HepG2 (cell line): Measurements from ENCODE around the gene VPS26A. TPM values are rescaled to one million over a fixed set of nuclear protein-coding genes. Genes with fewer than 3 reads are reported as not detected.

Experiments
- CBFB ChIP-seq: sonication (generic); formaldehyde crosslinking; IDR thresholded peaks from 2 replicates; pipeline ENCODE4 v1.4.0; 2020; ENCODE audit warnings: missing genetic modification reagents
- CC2D1A ChIP-seq: sonication (generic); formaldehyde crosslinking; IDR thresholded peaks from 2 replicates; pipeline ENCODE4 v1.8.1; 2023; ENCODE audit warnings: mild to moderate bottlenecking, missing genetic modification reagents
- CHD4 ChIP-seq: fragments of 200-600 bp; sonication (generic); IDR thresholded peaks from 2 replicates; pipeline ENCODE4 v1.7.0; 2017; ENCODE audit warnings: mild to moderate bottlenecking, low read length, borderline replicate concordance
- HDAC1 ChIP-seq: sonication (generic); formaldehyde crosslinking; IDR thresholded peaks from 2 replicates; pipeline ENCODE4 v1.5.1; 2020; ENCODE audit warnings: mild to moderate bottlenecking, missing genetic modification reagents
- HHEX ChIP-seq: IDR thresholded peaks from 2 replicates; pipeline ENCODE4 v1.6.1; 2016; ENCODE audit warnings: control low read depth
- HOXA9 ChIP-seq: sonication (generic); formaldehyde crosslinking; IDR thresholded peaks from 2 replicates; pipeline ENCODE4 v1.8.1; 2022; ENCODE audit warnings: missing genetic modification reagents, mild to moderate bottlenecking, moderate library complexity, borderline replicate concordance
- MAFG ChIP-seq: sonication (generic); formaldehyde crosslinking; IDR thresholded peaks from 2 replicates; pipeline ENCODE4 v1.5.1; 2020; ENCODE audit warnings: mild to moderate bottlenecking, missing genetic modification reagents
- MBD4 ChIP-seq: IDR thresholded peaks from 2 replicates; pipeline ENCODE4 v1.6.1; 2012; ENCODE audit warnings: low read length, inconsistent platforms, borderline replicate concordance
- MZF1 ChIP-seq: sonication (generic); formaldehyde crosslinking; IDR thresholded peaks from 2 replicates; pipeline ENCODE4 v1.8.1; 2023; ENCODE audit warnings: mild to moderate bottlenecking, missing genetic modification reagents, borderline replicate concordance
- RAD51 ChIP-seq: fragments of 450-650 bp; IDR thresholded peaks from 2 replicates; pipeline ENCODE4 v1.6.1; 2016; ENCODE audit warnings: borderline replicate concordance
- SP140L ChIP-seq: sonication (generic); formaldehyde crosslinking; IDR thresholded peaks from 2 replicates; pipeline ENCODE4 v1.4.0; 2020; ENCODE audit warnings: missing genetic modification reagents, borderline replicate concordance
- SP5 ChIP-seq: IDR thresholded peaks from 2 replicates; pipeline ENCODE4 v1.6.1; 2016; ENCODE audit warnings: low read depth, borderline replicate concordance
- STAG1 ChIP-seq: sonication (generic); formaldehyde crosslinking; IDR thresholded peaks from 2 replicates; pipeline ENCODE4 v1.4.0; 2020; ENCODE audit warnings: missing genetic modification reagents
- TCF7 ChIP-seq: sonication (generic); IDR thresholded peaks from 2 replicates; pipeline ENCODE4 v1.6.1; 2016; ENCODE audit warnings: antibody characterized with exemption, low read depth
- U2AF2 ChIP-seq: fragments of 200-400 bp; formaldehyde crosslinking; IDR thresholded peaks from 2 replicates; pipeline ENCODE4 v1.6.1; 2017; ENCODE audit warnings: low read depth, mild to moderate bottlenecking, low read length
- YEATS4 ChIP-seq: sonication (generic); formaldehyde crosslinking; IDR thresholded peaks from 2 replicates; pipeline ENCODE4 v1.4.0; 2020; ENCODE audit warnings: missing genetic modification reagents, borderline replicate concordance
- ZBTB20 ChIP-seq: sonication (generic); formaldehyde crosslinking; IDR thresholded peaks from 2 replicates; pipeline ENCODE4 v1.8.1; 2023; ENCODE audit warnings: missing genetic modification reagents, low read depth, mild to moderate bottlenecking, borderline replicate concordance
- ZEB1 ChIP-seq: IDR thresholded peaks from 2 replicates; pipeline ENCODE4 v1.6.1; 2012; ENCODE audit warnings: mild to moderate bottlenecking, low read depth, inconsistent platforms; ENCODE audit not compliant: insufficient replicate concordance
- ZNF24 ChIP-seq: fragments of 450-650 bp; IDR thresholded peaks from 2 replicates; pipeline ENCODE4 v1.6.1; 2017; ENCODE audit warnings: antibody characterized with exemption, mild to moderate bottlenecking
- ZNF331 ChIP-seq: sonication (generic); formaldehyde crosslinking; IDR thresholded peaks from 2 replicates; pipeline ENCODE4 v1.4.0; 2020; ENCODE audit warnings: missing genetic modification reagents
- ZNF33A ChIP-seq: sonication (generic); formaldehyde crosslinking; IDR thresholded peaks from 2 replicates; pipeline ENCODE4 v1.5.1; 2020; ENCODE audit warnings: missing genetic modification reagents, mild to moderate bottlenecking, moderate library complexity, borderline replicate concordance
- ZNF746 ChIP-seq: sonication (generic); formaldehyde crosslinking; IDR thresholded peaks from 2 replicates; pipeline ENCODE4 v1.8.0; 2022; ENCODE audit warnings: mild to moderate bottlenecking, missing genetic modification reagents
- ZNF790 ChIP-seq: sonication (generic); formaldehyde crosslinking; IDR thresholded peaks from 2 replicates; pipeline ENCODE4 v1.8.0; 2022; ENCODE audit warnings: missing genetic modification reagents, mild to moderate bottlenecking, borderline replicate concordance
- polyA plus RNA-seq, 8 experiments: library from polyadenylated mRNA; depleted of rRNA in 3 of 8; stranded (reverse) in 7 of 8; unstranded in 1 of 8; fragments of >200 nt; fragmentation: Illumina TruSeq in 4 of 8; extraction: Trizol in 4 of 8; gene quantifications; 2 replicates each; pipeline versions ENCODE4 v1.2.1 to v1.2.3, GENCODE V29; 2011 to 2016; ENCODE audit warnings: low read depth in 4 of 8, missing spikeins in 1 of 8, mixed read lengths in 1 of 8; ENCODE audit not compliant: insufficient read depth in 1 of 8
- total RNA-seq, 5 experiments: library from RNA; depleted of rRNA; stranded (reverse); fragments of >200 nt; fragmentation: Illumina TruSeq; extraction: Trizol; gene quantifications; 2 replicates each; pipeline ENCODE4 v1.2.3, GENCODE V29; 2016; ENCODE audit warnings: low read depth in 1 of 5
- TF ChIP-seq, protein P1 (sequence below): sonication (generic); formaldehyde crosslinking; IDR thresholded peaks from 2 replicates; pipeline ENCODE4 v1.8.0; 2022; ENCODE audit warnings: low read depth, missing genetic modification reagents
- TF ChIP-seq, protein P2 (sequence below): IDR thresholded peaks from 2 replicates; pipeline ENCODE4 v1.6.1; 2016; ENCODE audit warnings: missing biosample characterization, missing genetic modification reagents, low read depth
- TF ChIP-seq, protein P3 (sequence below): sonication (generic); formaldehyde crosslinking; IDR thresholded peaks from 2 replicates; pipeline ENCODE4 v1.4.0; 2020; ENCODE audit warnings: missing genetic modification reagents, mild to moderate bottlenecking, borderline replicate concordance

The VPS26A gene
- total and polyA plus RNA-seq, 2 of the 13 experiments (the other 11 are each of a cell fraction or from before 2014, with no cell fraction given): 12.9 to 32.6 TPM

DNA sequence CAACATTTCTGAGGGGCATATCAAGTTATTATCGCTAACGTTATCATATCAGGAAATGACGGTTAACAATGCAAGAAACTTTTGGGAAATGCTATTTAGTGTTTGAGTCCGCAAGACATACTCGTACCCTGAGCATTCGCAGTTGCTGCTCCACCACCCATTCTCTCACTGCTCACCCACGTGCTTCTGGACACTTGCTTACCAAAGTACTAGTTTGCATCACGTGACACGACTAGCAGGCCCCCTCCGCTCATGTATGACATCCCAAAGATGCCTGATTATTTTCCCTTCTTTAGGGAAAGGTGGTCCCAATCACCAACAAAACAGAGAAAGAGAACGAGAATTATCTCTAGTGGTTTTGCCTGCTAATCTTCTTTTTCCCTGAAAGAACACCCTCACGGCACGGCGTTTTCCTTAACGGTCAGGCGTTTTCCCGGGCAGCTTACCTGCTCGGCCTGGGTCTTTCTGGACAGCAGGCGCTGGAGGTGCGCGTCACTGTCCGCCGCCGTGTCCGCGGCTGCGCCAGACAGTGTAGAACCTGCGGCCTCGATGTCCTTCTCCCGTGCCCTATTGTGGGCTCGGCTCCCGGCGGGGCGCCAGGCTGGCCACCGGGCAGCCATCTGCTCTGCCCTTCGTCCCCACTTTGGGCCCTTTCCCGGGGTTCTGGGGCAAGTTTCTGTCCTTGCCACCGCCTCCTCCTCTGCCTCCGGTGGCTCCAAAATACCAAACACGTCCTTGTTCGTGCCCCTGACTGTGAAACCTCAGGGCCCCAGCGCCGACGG, 56.0 kb downstream of the VPS26A start, which contains the start of gene SUPV3L1 (continued):
- TF ChIP-seq STAG1 (no peak), YEATS4 (CRISPR knock-in tag) (peak; percentile 96), CHD4 (no peak), ZNF746 (no peak), SP140L (CRISPR knock-in tag) (no peak; the same call in 1 of the 2 replicates), ZNF24 (peak; percentile 59; the same call in 1 of the 2 replicates), MBD4 (no peak), HOXA9 (CRISPR knock-in tag) (no peak), ZBTB20 (CRISPR knock-in tag) (peak; percentile 52; the same call in 1 of the 2 replicates), SP5 (no peak), CC2D1A (CRISPR knock-in tag) (no peak), MAFG (CRISPR knock-in tag) (no peak), ZNF790 (CRISPR knock-in tag) (peak; percentile 42; the same call in 1 of the 2 replicates), ZNF331 (CRISPR knock-in tag) (no peak; the same call in 1 of the 2 replicates), CBFB (CRISPR knock-in tag) (no peak), TCF7 (no peak), RAD51 (peak; percentile 99), U2AF2 (no peak), HDAC1 (peak; percentile 92), ZNF33A (no peak), ZEB1 (no peak), MZF1 (CRISPR knock-in tag) (no peak), HHEX (CRISPR knock-in tag) (no peak)
- TF ChIP-seq, protein P1, sequence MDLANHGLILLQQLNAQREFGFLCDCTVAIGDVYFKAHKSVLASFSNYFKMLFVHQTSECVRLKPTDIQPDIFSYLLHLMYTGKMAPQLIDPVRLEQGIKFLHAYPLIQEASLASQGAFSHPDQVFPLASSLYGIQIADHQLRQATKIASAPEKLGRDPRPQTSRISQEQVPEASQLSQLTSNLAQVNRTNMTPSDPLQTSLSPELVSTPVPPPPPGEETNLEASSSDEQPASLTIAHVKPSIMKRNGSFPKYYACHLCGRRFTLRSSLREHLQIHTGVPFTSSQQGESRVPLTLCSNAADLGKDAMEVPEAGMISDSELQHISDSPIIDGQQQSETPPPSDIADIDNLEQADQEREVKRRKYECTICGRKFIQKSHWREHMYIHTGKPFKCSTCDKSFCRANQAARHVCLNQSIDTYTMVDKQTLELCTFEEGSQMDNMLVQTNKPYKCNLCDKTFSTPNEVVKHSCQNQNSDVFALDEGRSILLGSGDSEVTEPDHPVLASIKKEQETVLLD (CRISPR knock-in tag): no peak
- TF ChIP-seq, protein P2, sequence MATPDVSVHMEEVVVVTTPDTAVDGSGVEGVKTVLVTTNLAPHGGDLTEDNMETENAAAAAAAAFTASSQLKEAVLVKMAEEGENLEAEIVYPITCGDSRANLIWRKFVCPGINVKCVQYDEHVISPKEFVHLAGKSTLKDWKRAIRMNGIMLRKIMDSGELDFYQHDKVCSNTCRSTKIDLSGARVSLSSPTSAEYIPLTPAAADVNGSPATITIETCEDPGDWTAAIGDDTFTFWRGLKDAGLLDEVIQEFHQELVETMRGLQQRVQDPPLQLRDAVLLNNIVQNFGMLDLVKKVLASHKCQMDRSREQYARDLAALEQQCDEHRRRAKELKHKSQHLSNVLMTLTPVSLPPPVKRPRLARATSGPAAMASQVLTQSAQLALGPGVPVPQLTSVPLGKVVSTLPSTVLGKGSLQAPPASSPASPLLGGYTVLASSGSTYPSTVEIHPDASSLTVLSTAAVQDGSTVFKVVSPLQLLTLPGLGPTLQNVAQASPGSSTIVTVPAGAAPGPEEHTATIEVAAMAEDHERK (CRISPR knock-in tag): no peak
- TF ChIP-seq, protein P3, sequence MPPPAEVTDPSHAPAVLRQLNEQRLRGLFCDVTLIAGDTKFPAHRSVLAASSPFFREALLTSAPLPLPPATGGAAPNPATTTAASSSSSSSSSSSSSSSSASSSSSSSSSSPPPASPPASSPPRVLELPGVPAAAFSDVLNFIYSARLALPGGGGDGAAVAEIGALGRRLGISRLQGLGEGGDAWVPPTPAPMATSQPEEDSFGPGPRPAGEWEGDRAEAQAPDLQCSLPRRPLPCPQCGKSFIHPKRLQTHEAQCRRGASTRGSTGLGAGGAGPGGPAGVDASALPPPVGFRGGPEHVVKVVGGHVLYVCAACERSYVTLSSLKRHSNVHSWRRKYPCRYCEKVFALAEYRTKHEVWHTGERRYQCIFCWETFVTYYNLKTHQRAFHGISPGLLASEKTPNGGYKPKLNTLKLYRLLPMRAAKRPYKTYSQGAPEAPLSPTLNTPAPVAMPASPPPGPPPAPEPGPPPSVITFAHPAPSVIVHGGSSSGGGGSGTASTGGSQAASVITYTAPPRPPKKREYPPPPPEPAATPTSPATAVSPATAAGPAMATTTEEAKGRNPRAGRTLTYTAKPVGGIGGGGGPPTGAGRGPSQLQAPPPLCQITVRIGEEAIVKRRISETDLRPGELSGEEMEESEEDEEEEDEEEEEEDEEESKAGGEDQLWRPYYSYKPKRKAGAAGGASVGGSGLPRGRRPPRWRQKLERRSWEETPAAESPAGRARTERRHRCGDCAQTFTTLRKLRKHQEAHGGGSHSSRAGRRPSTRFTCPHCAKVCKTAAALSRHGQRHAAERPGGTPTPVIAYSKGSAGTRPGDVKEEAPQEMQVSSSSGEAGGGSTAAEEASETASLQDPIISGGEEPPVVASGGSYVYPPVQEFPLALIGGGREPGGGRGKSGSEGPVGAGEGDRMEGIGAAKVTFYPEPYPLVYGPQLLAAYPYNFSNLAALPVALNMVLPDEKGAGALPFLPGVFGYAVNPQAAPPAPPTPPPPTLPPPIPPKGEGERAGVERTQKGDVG (CRISPR knock-in tag): 0 out of 2 replicates have a peak, but pooled peaks have one; percentile 37
